SU-DHL-6 (cell line): ENCODE results near the gene GRK3.

ENCODE experiments used
- H2AFZ ChIP-seq: fragments of 200-600 bp; sonication (generic); 2 replicates; pipeline ENCODE4 v1.6.1; 2014; ENCODE audit warnings: low read depth, mild to moderate bottlenecking, moderate library complexity, mixed read lengths, antibody characterized with exemption, low read length; ENCODE audit not compliant: severe bottlenecking
- H3F3A ChIP-seq: fragments of 200-600 bp; shearing (Covaris generic); 2 replicates; pipeline ENCODE4 v1.6.0; 2016; ENCODE audit warnings: antibody characterized with exemption, mild to moderate bottlenecking; ENCODE audit not compliant: insufficient read depth
- H3K27ac ChIP-seq: fragments of 200-600 bp; sonication (generic); 2 replicates; pipeline ENCODE4 v1.5.1; 2016; ENCODE audit warnings: low read depth, mild to moderate bottlenecking, low read length, moderate library complexity, mixed read lengths
- H3K27me3 ChIP-seq: fragments of 200-600 bp; sonication (generic), shearing (Covaris generic); 2 replicates; pipeline ENCODE4 v1.6.0; 2014; ENCODE audit warnings: mild to moderate bottlenecking, low read length
- H3K36me3 ChIP-seq: fragments of 200-600 bp; sonication (generic); 2 replicates; pipeline ENCODE4 v1.6.1; 2014; ENCODE audit warnings: mild to moderate bottlenecking, low read length, mixed read lengths
- H3K4me2 ChIP-seq: fragments of 300-600, 200-600 bp; shearing (Covaris generic), sonication (generic); 2 replicates; pipeline ENCODE4 v1.6.0; 2014; ENCODE audit warnings: low read length, low read depth, mild to moderate bottlenecking; ENCODE audit not compliant: poor library complexity, severe bottlenecking
- H3K4me3 ChIP-seq: fragments of 200-600 bp; sonication (generic); 2 replicates; pipeline ENCODE4 v1.5.1; 2014; ENCODE audit warnings: antibody characterized with exemption, low read length, mild to moderate bottlenecking, mixed read lengths; ENCODE audit not compliant: insufficient read depth, poor library complexity, severe bottlenecking
- H3K79me2 ChIP-seq: fragments of 200-600 bp; sonication (generic); 2 replicates; pipeline ENCODE4 v1.6.1; 2014; ENCODE audit warnings: mild to moderate bottlenecking, low read length, moderate library complexity; ENCODE audit not compliant: insufficient read depth
- H3K9ac ChIP-seq: fragments of 200-600 bp; sonication (generic); 2 replicates; pipeline ENCODE4 v1.7.0; 2014; ENCODE audit warnings: mild to moderate bottlenecking, low read length
- H3K9me2 ChIP-seq: fragments of 200-600 bp; sonication (generic); replicated peaks from 2 replicates; pipeline ENCODE4 v1.6.1; 2014; ENCODE audit warnings: low read length; ENCODE audit not compliant: insufficient read depth
- H3K9me3 ChIP-seq: fragments of 200-600 bp; sonication (generic); 2 replicates; pipeline ENCODE4 v1.6.1; 2014; ENCODE audit warnings: low read length, mixed read lengths; ENCODE audit not compliant: insufficient read depth
- H4K20me1 ChIP-seq: fragments of 200-600 bp; sonication (generic); 2 replicates; pipeline ENCODE4 v1.6.1; 2014; ENCODE audit warnings: low read depth, mild to moderate bottlenecking, antibody characterized with exemption, low read length, moderate library complexity, mixed read lengths
- CTCF ChIP-seq: fragments of 200-600 bp; sonication (generic); IDR thresholded peaks from one replicate; pipeline ENCODE4 v1.5.1; 2017; ENCODE audit warnings: antibody characterized with exemption, mild to moderate bottlenecking, low read length, moderate library complexity; ENCODE audit not compliant: insufficient read depth, poor library complexity, severe bottlenecking
- EZH2phosphoT487 ChIP-seq: fragments of 200-600 bp; sonication (generic), shearing (Covaris generic); conservative IDR thresholded peaks from 2 replicates; pipeline ENCODE4 v1.6.1; 2018; ENCODE audit warnings: mild to moderate bottlenecking, antibody characterized with exemption, low read length, moderate library complexity, mixed read lengths

Gene GRK3

GRCh38 chr22:25748140-25748539 lies 183.7 kb downstream of the GRK3 start:
- Histone ChIP-seq H3K27me3 (no peaks in the 10 kb centered on the region), H3K79me2 (no peaks in the 10 kb centered on the region), H3K4me2 (no peak overlapping the region), H3K9me2 (no peaks in the 10 kb centered on the region), H4K20me1 (no peaks in the 10 kb centered on the region), H2AFZ (no peak overlapping the region), H3F3A (no peaks in the 10 kb centered on the region), H3K9ac (no peak overlapping the region), H3K36me3 (no peaks in the 10 kb centered on the region), H3K9me3 (no peaks in the 10 kb centered on the region), H3K4me3 (no peak overlapping the region), H3K27ac (no peak overlapping the region)
- TF ChIP-seq EZH2phosphoT487 (no peak), CTCF (no peak)

- no peaks in the 10 kb centered on the region for H3K9me3 ChIP-seq
- H3K4me2 ChIP-seq = no peak overlapping the region
- H3F3A ChIP-seq = no peaks in the 10 kb centered on the region
- H3K9ac ChIP-seq = no peak overlapping the region
- H3K27ac ChIP-seq = no peak overlapping the region
- H3K79me2 ChIP-seq = no peaks in the 10 kb centered on the region
- no peaks in the 10 kb centered on the region for H3K9me2 ChIP-seq
- H4K20me1 ChIP-seq = no peaks in the 10 kb centered on the region
- H3K36me3 ChIP-seq = no peaks in the 10 kb centered on the region
- no peak overlapping the region for H3K4me3 ChIP-seq
- no peak for TF ChIP-seq CTCF
- no peak for TF ChIP-seq EZH2phosphoT487
- no peaks in the 10 kb centered on the region for H3K27me3 ChIP-seq
- no peak overlapping the region for H2AFZ ChIP-seq
Observed at GRCh38 chr22:25748704-25749103, 184.2 kb downstream of the GRK3 start.

DNA sequence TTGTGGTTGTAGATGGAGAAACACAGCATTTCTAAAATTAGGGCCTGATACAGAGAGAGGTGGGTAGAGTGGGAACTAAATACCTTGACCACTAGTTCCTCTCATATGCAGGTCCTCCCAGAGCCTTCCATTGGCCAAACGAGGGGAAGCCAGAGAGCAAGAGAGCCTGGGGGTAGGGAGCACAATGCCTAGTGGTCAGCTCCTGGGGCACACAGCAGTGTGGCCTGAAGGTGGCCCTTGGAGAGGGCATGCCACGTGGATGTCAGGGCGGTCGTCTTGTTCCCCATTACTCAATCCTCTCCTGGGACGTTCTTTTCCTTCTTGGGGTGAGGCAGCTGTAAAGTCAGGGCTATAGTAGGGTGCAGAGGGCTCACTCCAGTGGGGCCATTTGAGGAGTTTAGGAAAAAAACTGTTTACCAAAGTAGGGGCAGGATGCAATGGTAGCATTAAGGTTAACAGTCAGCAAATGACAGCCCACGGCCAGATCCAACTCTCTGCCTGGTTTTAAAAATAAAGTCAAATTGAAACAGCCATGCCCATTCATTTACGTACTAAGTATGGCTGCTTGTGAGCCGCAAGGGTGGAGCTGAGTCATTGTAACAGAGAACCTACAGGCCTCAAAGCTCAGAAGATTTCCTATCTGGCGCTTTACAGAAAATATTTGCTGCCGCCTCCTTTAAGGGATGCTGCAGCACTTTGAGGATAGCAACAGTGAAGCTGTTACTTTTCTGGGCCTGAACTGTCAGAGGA lies 185.1 kb downstream of the GRK3 start:
- H4K20me1 ChIP-seq = no peaks in the 10 kb centered on the region
- no peak overlapping the region for H3K4me3 ChIP-seq
- H3K4me2 ChIP-seq = no peak overlapping the region
- H3K9me2 ChIP-seq = no peaks in the 10 kb centered on the region
- no peak overlapping the region for H3K27ac ChIP-seq
- no peaks in the 10 kb centered on the region for H3K27me3 ChIP-seq
- no peaks in the 10 kb centered on the region for H3K9me3 ChIP-seq
- no peak overlapping the region for H3K9ac ChIP-seq
- H3K36me3 ChIP-seq = no peaks in the 10 kb centered on the region
- no peak overlapping the region for H2AFZ ChIP-seq
- TF ChIP-seq CTCF = no peak
- no peak for TF ChIP-seq EZH2phosphoT487
- no peaks in the 10 kb centered on the region for H3F3A ChIP-seq
- no peaks in the 10 kb centered on the region for H3K79me2 ChIP-seq
